GM12878 (cell line): ENCODE data around the gene CAVIN2. TPM values are rescaled to one million over a fixed set of nuclear protein-coding genes. Genes with fewer than 3 reads are reported as not detected.

Source experiments
- ATAC-seq: fragments of 200-7000 bp; cut with Tn5 transposase; 3 replicates; pipeline ENCODE4 v1.9.1; 2020; ENCODE audit warnings: mild to moderate bottlenecking, moderate library complexity
- BruUV-seq: library from RNA; stranded (reverse); fragments of 400-500 nt; replicated peaks from 2 replicates; lab custom pipeline; 2021; lab: Mats Ljungman, UMichigan
- CTCF ChIA-PET: fragments of 300-600 bp; sonication (Branson Sonifier 250); formaldehyde crosslinking; extraction: SDS; loops from one replicate; lab custom pipeline; 2021; ENCODE audit warnings: inconsistent platforms; lab: Yijun Ruan, JAX
- POLR2A ChIA-PET: fragments of 350-600 bp; formaldehyde crosslinking; extraction: SDS; loops from one replicate; lab custom pipeline; 2021; ENCODE audit warnings: inconsistent platforms; lab: Charles Lee
- RAD21 ChIA-PET: fragments of 300-600 bp; sonication (Branson Sonifier 250); formaldehyde crosslinking; loops from one replicate; lab custom pipeline; 2023; ENCODE audit warnings: antibody characterized with exemption; ENCODE audit not compliant: unreplicated experiment; lab: Charles Lee
- SMC1A ChIA-PET: fragments of 300-600 bp; sonication (Branson Sonifier 250); formaldehyde crosslinking; loops from one replicate; lab custom pipeline; 2023; ENCODE audit not compliant: unreplicated experiment, uncharacterized antibody; lab: Charles Lee
- DNase-seq: peaks from one replicate; pipeline ENCODE4 v3.0.0-alpha.2; 2011; ENCODE audit warnings: low read depth, low spot score
- FAIRE-seq: peaks from 3 replicates; lab custom pipeline; 2011; peaks lifted over from hg19 to GRCh38; lab: Jason Lieb, UNC
- H2AFZ ChIP-seq: 2 replicates; pipeline ENCODE4 v1.6.0; 2011; ENCODE audit warnings: low read depth, low read length, control low read depth; ENCODE audit not compliant: control insufficient read depth
- H3K27ac ChIP-seq: 2 replicates; pipeline ENCODE4 v1.5.1; 2011; ENCODE audit warnings: control low read depth; ENCODE audit not compliant: control insufficient read depth, insufficient read depth
- H3K27me3 ChIP-seq, 2 experiments: replicated peaks in 1 of 2; 2 replicates each; pipeline versions ENCODE4 v1.6.0 to v1.6.1; 2011; ENCODE audit warnings: low read length in 1 of 2; ENCODE audit not compliant: control insufficient read depth in 2 of 2, insufficient read depth in 2 of 2
- H3K36me3 ChIP-seq, 2 experiments: 2 replicates each; pipeline ENCODE4 v1.5.1; 2011; ENCODE audit warnings: low read length in 1 of 2; ENCODE audit not compliant: control insufficient read depth in 2 of 2, insufficient read depth in 2 of 2
- H3K4me1 ChIP-seq: 2 replicates; pipeline ENCODE4 v1.6.1; 2011; ENCODE audit warnings: mild to moderate bottlenecking, low read length, moderate library complexity, mixed read lengths; ENCODE audit not compliant: control insufficient read depth, insufficient read depth
- H3K4me2 ChIP-seq: 2 replicates; pipeline ENCODE4 v1.6.0; 2011; ENCODE audit warnings: control low read depth; ENCODE audit not compliant: control insufficient read depth, insufficient read depth
- H3K4me3 ChIP-seq: fragments of 200-600 bp; sonication (generic); 2 replicates; pipeline ENCODE4 v1.5.1; 2016
- H3K79me2 ChIP-seq: 2 replicates; pipeline ENCODE4 v1.6.0; 2011; ENCODE audit warnings: low read length; ENCODE audit not compliant: control insufficient read depth, insufficient read depth
- H3K9ac ChIP-seq: 2 replicates; pipeline ENCODE4 v1.8.0; 2011; ENCODE audit warnings: low read length, control low read depth, mixed read lengths; ENCODE audit not compliant: control insufficient read depth, insufficient read depth
- H3K9me3 ChIP-seq: replicated peaks from 3 replicates; pipeline ENCODE4 v1.5.1; 2011; ENCODE audit warnings: mild to moderate bottlenecking, low read length; ENCODE audit not compliant: control insufficient read depth, insufficient read depth
- H4K20me1 ChIP-seq: 2 replicates; pipeline ENCODE4 v1.6.0; 2011; ENCODE audit not compliant: control insufficient read depth, insufficient read depth
- BCL11A ChIP-seq: IDR thresholded peaks from 2 replicates; pipeline ENCODE4 v1.6.1; 2011; ENCODE audit warnings: low read depth, low read length
- CBX3 ChIP-seq: fragments of 200-600 bp; sonication (generic); IDR thresholded peaks from 2 replicates; pipeline ENCODE4 v1.6.1; 2016; ENCODE audit warnings: low read depth, borderline replicate concordance
- ETV6 ChIP-seq, 2 experiments: fragments of 450-650 bp in 1 of 2; IDR thresholded peaks in 1 of 2; conservative IDR thresholded peaks in 1 of 2; 2 replicates each; pipeline ENCODE4 v1.6.1; 2014; ENCODE audit warnings: antibody characterized with exemption in 1 of 2, borderline replicate concordance in 1 of 2, low read depth in 1 of 2, mild to moderate bottlenecking in 1 of 2, moderate library complexity in 1 of 2
- JUND ChIP-seq: IDR thresholded peaks from 2 replicates; pipeline ENCODE4 v1.6.1; 2012; ENCODE audit warnings: low read depth, mild to moderate bottlenecking, low read length, improper control_type of control experiment, moderate library complexity
- KDM1A ChIP-seq: fragments of 200-600 bp; sonication (generic); IDR thresholded peaks from 2 replicates; pipeline ENCODE4 v1.6.1; 2016; ENCODE audit warnings: borderline replicate concordance
- NRF1 ChIP-seq: conservative IDR thresholded peaks from 2 replicates; pipeline ENCODE4 v1.6.1; 2011; ENCODE audit warnings: mild to moderate bottlenecking, low read depth, low read length, improper control_type of control experiment
- PAX8 ChIP-seq: fragments of 450-650 bp; IDR thresholded peaks from 2 replicates; pipeline ENCODE4 v1.6.1; 2017; ENCODE audit warnings: mild to moderate bottlenecking, moderate library complexity
- PML ChIP-seq: IDR thresholded peaks from 2 replicates; pipeline ENCODE4 v1.6.1; 2012; ENCODE audit warnings: low read length, inconsistent platforms
- RAD21 ChIP-seq: IDR thresholded peaks from 2 replicates; pipeline ENCODE4 v1.6.1; 2011; ENCODE audit warnings: mild to moderate bottlenecking, low read depth, low read length, moderate library complexity; ENCODE audit not compliant: insufficient read depth
- RBBP5 ChIP-seq: fragments of 200-600 bp; sonication (generic); conservative IDR thresholded peaks from 2 replicates; pipeline ENCODE4 v1.6.1; 2016
- RELA ChIP-seq: fragments of 450-650 bp; IDR thresholded peaks from 2 replicates; pipeline ENCODE4 v1.8.0; 2014; ENCODE audit warnings: borderline replicate concordance; ENCODE audit not compliant: partially characterized antibody
- SUZ12 ChIP-seq: fragments of 200-600 bp; sonication (generic); IDR thresholded peaks from one replicate; pipeline ENCODE4 v1.6.1; 2018; ENCODE audit warnings: antibody characterized with exemption, mild to moderate bottlenecking; ENCODE audit not compliant: unreplicated experiment
- ZNF384 ChIP-seq: IDR thresholded peaks from 2 replicates; pipeline ENCODE4 v1.6.1; 2012; ENCODE audit warnings: low read depth, mild to moderate bottlenecking, low read length, improper control_type of control experiment, borderline replicate concordance
- WGBS: methylation state at CpG from one replicate; pipeline ENCODE4 v1.1.6; 2016; ENCODE audit warnings: low lambda C conversion rate; ENCODE audit not compliant: insufficient replicate concordance, insufficient coverage; ENCODE audit errors: missing lambda C conversion rate; 5-methylcytosine and 5-hydroxymethylcytosine counted together
- in situ Hi-C: fragments of 300-500 bp; cut with MboI; formaldehyde crosslinking; loops from 9 replicates; pipeline ENCODE4 v1.14.3; 2018; ENCODE audit warnings: mixed read lengths
- intact Hi-C: fragments of 100-400 bp; cut with micrococcal nuclease; formaldehyde crosslinking; loops from one replicate; pipeline ENCODE4 v1.14.2; 2022; ENCODE audit not compliant: unreplicated experiment
- polyA plus RNA-seq, 11 experiments: library from polyadenylated mRNA; depleted of rRNA in 4 of 11; unstranded in 6 of 11; stranded (reverse) in 5 of 11; fragments of >200 nt; fragmentation: Nextera tagmentation in 4 of 11; fragmentation: Illumina TruSeq in 1 of 11; extraction: Ambion mirVana in 4 of 11; extraction: Trizol in 1 of 11; gene quantifications; 1 replicate in 1 of 11; 2 replicates in 10 of 11; pipeline versions ENCODE4 v1.2.1 to v1.2.3, GENCODE V29; 2011 to 2016; ENCODE audit warnings: inconsistent platforms in 2 of 11, missing spikeins in 2 of 11, low read depth in 1 of 11
- total RNA-seq, 4 experiments: library from RNA; depleted of rRNA in 3 of 4; stranded (reverse); fragments of >200 nt in 3 of 4; fragmentation: Illumina TruSeq in 1 of 4; extraction: Trizol in 1 of 4; gene quantifications; 2 replicates each; pipeline versions ENCODE4 v1.2.1 to v1.2.3, GENCODE V29; 2013 to 2021
- TF ChIP-seq, protein P1 (sequence below): IDR thresholded peaks from 2 replicates; pipeline ENCODE4 v1.6.1; 2011; ENCODE audit warnings: low read depth, mild to moderate bottlenecking, low read length, moderate library complexity, borderline replicate concordance; ENCODE audit errors: extremely low read depth
- TF ChIP-seq, protein P2 (sequence below): fragments of 450-650 bp; IDR thresholded peaks from 2 replicates; pipeline ENCODE4 v1.6.1; 2016; ENCODE audit warnings: mild to moderate bottlenecking, moderate library complexity, borderline replicate concordance
- TF ChIP-seq, protein P3 (sequence below), 3 experiments: IDR thresholded peaks in 2 of 3; conservative IDR thresholded peaks in 1 of 3; 2 replicates each; pipeline ENCODE4 v1.5.1; 2011; ENCODE audit warnings: low read depth in 3 of 3, low read length in 3 of 3, mild to moderate bottlenecking in 3 of 3, control low read depth in 2 of 3, moderate library complexity in 2 of 3, inconsistent platforms in 1 of 3, mixed read lengths in 1 of 3; ENCODE audit not compliant: control insufficient read depth in 2 of 3, insufficient read depth in 1 of 3; ENCODE audit errors: extremely low read depth in 1 of 3

CAVIN2 gene
- total and polyA plus RNA-seq, 10 of the 15 experiments (the other 5 are each of a cell fraction or from before 2014, with no cell fraction given): not detected

DNA sequence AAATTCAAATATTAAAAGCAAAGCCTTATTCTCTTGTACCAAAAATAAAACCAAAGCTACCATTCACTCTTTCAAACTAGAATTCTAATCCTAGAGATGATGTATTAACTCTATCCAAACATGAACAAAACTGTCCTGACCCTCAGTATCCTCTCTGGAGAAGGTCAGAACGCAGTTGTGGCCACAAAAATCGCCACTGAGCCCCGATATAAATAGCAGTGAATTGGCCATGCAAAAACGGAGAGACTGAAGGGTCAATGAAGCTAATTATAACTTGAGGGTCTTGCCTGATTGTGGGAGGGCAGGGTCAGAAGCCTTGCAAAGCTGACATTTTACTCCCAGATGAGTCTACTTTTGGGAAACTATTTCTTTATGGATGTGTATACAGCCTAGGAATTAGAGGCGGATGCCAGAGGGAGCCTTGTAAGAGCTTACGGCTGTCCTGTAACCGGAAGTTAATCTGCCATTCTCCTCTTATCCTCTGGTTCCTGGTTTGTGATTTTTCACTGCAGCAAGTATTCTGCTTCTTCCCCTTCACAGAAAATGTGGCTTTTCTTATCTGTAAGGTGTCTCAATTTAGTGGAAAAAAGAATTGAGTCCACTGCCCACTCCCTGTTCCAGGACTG, 28.1 kb downstream of the CAVIN2 start (continued):
- no peak for TF ChIP-seq BCL11A
- no peak for TF ChIP-seq PAX8
- no peak for TF ChIP-seq PML
- TF ChIP-seq, protein P1, sequence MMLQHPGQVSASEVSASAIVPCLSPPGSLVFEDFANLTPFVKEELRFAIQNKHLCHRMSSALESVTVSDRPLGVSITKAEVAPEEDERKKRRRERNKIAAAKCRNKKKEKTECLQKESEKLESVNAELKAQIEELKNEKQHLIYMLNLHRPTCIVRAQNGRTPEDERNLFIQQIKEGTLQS: no peak
- no peak for TF ChIP-seq RELA

DNA sequence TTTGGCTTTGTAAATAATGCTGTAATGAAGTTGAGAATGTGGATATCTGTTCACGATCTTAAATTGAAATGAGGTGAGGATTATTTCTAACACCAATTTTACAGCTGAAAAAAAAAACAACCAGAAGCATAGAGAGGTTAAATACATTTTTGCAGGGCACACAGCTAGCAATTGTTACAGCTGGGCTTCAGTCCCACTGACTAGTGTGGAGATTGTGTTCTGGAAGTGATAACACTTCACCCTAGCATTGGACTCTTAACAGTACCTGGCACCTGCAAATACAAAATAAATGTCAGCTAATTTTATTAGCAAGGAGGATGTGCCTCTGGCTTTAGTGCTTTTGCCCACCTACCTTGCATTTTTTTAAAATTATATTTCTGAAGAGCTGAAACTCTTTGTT, 28.8 kb downstream of the CAVIN2 start:
- peaks cover 7% of the 10 kb centered on the region in 2 experiments; a peak in 3 of 4 replicates for H3K27me3 ChIP-seq
- intact Hi-C loops (no loop called here), in situ Hi-C loops (no loop called here)
- H3K9me3 ChIP-seq: no peaks in the 10 kb centered on the region
- no peaks in the 10 kb centered on the region for H3K79me2 ChIP-seq
- BruUV-seq: no TSS peak
- WGBS: 4% methylated on average over 1 of the region's 1 CpG
- H4K20me1 ChIP-seq: no peaks in the 10 kb centered on the region
- FAIRE-seq: no peak
- ATAC-seq: no peak
- no peak overlapping the region for H3K27ac ChIP-seq
- H3K4me2 ChIP-seq: no peak overlapping the region
- no peak overlapping the region for H2AFZ ChIP-seq
- ChIA-PET RAD21 (interaction anchor here (1.1 to 2.9 kb wide), 3 partner anchors 52 to 344 kb away, joined by 4 to 11 read pairs (median 6); no protein-coding TSS in a partner anchor), POLR2A (no interaction called here), SMC1A (interaction anchor here (1.1 to 2.6 kb wide), 4 partner anchors 9 to 344 kb away, joined by 3 to 12 read pairs (median 6); no protein-coding TSS in a partner anchor), CTCF (interaction anchor here (1.4 to 12.6 kb wide), 2 partner anchors 50 to 343 kb away, joined by 4 to 254 read pairs; no protein-coding TSS in a partner anchor)
- no peak overlapping the region for H3K4me3 ChIP-seq
- no peak for DNase-seq
- H3K36me3 ChIP-seq: no peaks in the 10 kb centered on the region
- H3K9ac ChIP-seq: no peak overlapping the region
- H3K4me1 ChIP-seq: no peaks in the 10 kb centered on the region
- TF ChIP-seq SUZ12 (no peak), NRF1 (no peak), RAD21 (no peak), ETV6 (conservative IDR thresholded peaks at IDR 0.05 in 1 of 2, IDR thresholded peaks at IDR 0.05 in 1 of 2; ENCODE audit: borderline replicate concordance in 1 of 2, low read depth in 1 of 2) (no peak), JUND (no peak), ZNF384 (no peak), CBX3 (no peak), RBBP5 (no peak), KDM1A (no peak), BCL11A (no peak)
- TF ChIP-seq, protein P2, sequence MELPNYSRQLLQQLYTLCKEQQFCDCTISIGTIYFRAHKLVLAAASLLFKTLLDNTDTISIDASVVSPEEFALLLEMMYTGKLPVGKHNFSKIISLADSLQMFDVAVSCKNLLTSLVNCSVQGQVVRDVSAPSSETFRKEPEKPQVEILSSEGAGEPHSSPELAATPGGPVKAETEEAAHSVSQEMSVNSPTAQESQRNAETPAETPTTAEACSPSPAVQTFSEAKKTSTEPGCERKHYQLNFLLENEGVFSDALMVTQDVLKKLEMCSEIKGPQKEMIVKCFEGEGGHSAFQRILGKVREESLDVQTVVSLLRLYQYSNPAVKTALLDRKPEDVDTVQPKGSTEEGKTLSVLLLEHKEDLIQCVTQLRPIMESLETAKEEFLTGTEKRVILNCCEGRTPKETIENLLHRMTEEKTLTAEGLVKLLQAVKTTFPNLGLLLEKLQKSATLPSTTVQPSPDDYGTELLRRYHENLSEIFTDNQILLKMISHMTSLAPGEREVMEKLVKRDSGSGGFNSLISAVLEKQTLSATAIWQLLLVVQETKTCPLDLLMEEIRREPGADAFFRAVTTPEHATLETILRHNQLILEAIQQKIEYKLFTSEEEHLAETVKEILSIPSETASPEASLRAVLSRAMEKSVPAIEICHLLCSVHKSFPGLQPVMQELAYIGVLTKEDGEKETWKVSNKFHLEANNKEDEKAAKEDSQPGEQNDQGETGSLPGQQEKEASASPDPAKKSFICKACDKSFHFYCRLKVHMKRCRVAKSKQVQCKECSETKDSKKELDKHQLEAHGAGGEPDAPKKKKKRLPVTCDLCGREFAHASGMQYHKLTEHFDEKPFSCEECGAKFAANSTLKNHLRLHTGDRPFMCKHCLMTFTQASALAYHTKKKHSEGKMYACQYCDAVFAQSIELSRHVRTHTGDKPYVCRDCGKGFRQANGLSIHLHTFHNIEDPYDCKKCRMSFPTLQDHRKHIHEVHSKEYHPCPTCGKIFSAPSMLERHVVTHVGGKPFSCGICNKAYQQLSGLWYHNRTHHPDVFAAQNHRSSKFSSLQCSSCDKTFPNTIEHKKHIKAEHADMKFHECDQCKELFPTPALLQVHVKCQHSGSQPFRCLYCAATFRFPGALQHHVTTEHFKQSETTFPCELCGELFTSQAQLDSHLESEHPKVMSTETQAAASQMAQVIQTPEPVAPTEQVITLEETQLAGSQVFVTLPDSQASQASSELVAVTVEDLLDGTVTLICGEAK: no peak
- TF ChIP-seq, protein P3, sequence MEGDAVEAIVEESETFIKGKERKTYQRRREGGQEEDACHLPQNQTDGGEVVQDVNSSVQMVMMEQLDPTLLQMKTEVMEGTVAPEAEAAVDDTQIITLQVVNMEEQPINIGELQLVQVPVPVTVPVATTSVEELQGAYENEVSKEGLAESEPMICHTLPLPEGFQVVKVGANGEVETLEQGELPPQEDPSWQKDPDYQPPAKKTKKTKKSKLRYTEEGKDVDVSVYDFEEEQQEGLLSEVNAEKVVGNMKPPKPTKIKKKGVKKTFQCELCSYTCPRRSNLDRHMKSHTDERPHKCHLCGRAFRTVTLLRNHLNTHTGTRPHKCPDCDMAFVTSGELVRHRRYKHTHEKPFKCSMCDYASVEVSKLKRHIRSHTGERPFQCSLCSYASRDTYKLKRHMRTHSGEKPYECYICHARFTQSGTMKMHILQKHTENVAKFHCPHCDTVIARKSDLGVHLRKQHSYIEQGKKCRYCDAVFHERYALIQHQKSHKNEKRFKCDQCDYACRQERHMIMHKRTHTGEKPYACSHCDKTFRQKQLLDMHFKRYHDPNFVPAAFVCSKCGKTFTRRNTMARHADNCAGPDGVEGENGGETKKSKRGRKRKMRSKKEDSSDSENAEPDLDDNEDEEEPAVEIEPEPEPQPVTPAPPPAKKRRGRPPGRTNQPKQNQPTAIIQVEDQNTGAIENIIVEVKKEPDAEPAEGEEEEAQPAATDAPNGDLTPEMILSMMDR (IDR thresholded peaks at IDR 0.05 in 2 of 3, conservative IDR thresholded peaks at IDR 0.05 in 1 of 3; ENCODE audit: control insufficient read depth in 2 of 3, extremely low read depth in 1 of 3, insufficient read depth in 1 of 3, low read depth in 3 of 3, low read length in 3 of 3): no peak
